RWPE2 (cell line): ENCODE data around the gene KLHL36.

Experiments used
- ATAC-seq: fragments of 200-7000 bp; cut with Tn5 transposase; 3 replicates; pipeline ENCODE4 v1.9.1; 2021; ENCODE audit warnings: low read depth
- DNase-seq: peaks from one replicate; pipeline ENCODE4 v3.0.0-alpha.2; 2020; ENCODE audit warnings: low spot score
- H3K27ac ChIP-seq: fragments of 450-650 bp; 2 replicates; pipeline ENCODE4 v1.5.1; 2017; ENCODE audit warnings: mild to moderate bottlenecking; ENCODE audit not compliant: poor library complexity, severe bottlenecking
- H3K27me3 ChIP-seq: fragments of 250-450 bp; sonication (Bioruptor Pico); 2 replicates; pipeline ENCODE4 v1.5.1; 2021; ENCODE audit warnings: mild to moderate bottlenecking, moderate library complexity; ENCODE audit not compliant: insufficient read depth, poor library complexity, severe bottlenecking
- H3K36me3 ChIP-seq: fragments of 250-450 bp; sonication (Bioruptor Pico); 2 replicates; pipeline ENCODE4 v1.5.1; 2020; ENCODE audit warnings: low read depth, mild to moderate bottlenecking, moderate library complexity
- H3K4me1 ChIP-seq: fragments of 250-450 bp; sonication (Bioruptor Pico); 2 replicates; pipeline ENCODE4 v1.5.1; 2021; ENCODE audit warnings: mild to moderate bottlenecking, moderate library complexity; ENCODE audit not compliant: insufficient read depth, poor library complexity, severe bottlenecking
- H3K4me3 ChIP-seq: fragments of 250-450 bp; sonication (Bioruptor Pico); 2 replicates; pipeline ENCODE4 v1.5.1; 2021; ENCODE audit warnings: mild to moderate bottlenecking, moderate library complexity; ENCODE audit not compliant: severe bottlenecking
- H3K9me3 ChIP-seq: fragments of 250-450 bp; sonication (Bioruptor Pico); 2 replicates; pipeline ENCODE4 v1.5.1; 2021; ENCODE audit warnings: mild to moderate bottlenecking, moderate library complexity; ENCODE audit not compliant: severe bottlenecking
- CTCF ChIP-seq: fragments of 450-650 bp; IDR thresholded peaks from one replicate; pipeline ENCODE4 v1.5.1; 2017; ENCODE audit warnings: mild to moderate bottlenecking, moderate library complexity; ENCODE audit not compliant: poor library complexity, severe bottlenecking

The KLHL36 gene

DNA sequence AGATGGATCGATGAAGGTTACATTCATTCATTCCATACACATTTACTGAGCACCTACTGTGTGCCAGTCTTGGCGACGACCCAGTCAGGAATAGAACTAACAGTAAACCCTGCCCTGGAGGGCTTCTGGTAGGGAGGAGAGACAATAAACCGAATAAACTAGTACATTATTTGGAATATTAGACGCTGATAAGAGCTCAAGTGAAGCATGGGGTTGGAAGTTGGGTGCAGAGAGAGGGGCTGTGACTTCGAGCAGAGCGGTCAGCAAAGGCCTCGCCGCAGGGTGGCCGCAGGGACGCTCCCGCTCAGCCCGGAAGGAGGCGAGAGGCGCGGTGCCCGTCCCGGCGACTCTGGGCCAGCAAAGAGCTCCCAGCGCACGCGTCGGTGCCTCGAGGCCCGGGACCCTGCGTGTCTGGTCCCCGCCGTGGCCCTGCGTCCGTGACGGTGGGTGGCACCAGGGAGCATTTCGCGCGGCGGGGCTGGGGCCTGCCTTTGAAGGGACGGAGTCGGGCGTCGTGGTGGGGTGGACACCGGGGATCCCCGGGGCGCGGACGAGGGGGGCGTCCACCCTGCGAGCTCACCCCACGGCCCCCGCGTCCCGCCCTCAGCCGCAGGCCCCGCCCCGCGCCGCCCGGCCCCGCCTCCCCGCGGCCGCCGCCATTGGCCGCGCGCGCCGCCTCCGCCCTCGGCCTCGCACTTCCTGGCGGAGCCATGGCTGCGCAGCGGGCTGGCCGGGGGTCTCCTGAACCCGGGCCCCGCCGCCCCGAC is at the start of gene KLHL36:
Gene KLHL36, plus strand, starts transcription at position 684 of the 767 bp plus-strand sequence. CDS start 2,357 bp downstream, outside the sequence.
- ATAC-seq, result peak; percentile 61
- Histone ChIP-seq H3K27me3 (no peaks in the 10 kb centered on the region), H3K9me3 (no peaks in the 10 kb centered on the region), H3K4me3 (peak within 1 kb of the TSS; percentile 92), H3K36me3 (peaks cover 27% of the 10 kb centered on the region), H3K4me1 (peaks cover 16% of the 10 kb centered on the region), H3K27ac (peak within 1 kb of the TSS; percentile 53)
- TF ChIP-seq CTCF, result no peak
- DNase-seq, result no peak

DNA sequence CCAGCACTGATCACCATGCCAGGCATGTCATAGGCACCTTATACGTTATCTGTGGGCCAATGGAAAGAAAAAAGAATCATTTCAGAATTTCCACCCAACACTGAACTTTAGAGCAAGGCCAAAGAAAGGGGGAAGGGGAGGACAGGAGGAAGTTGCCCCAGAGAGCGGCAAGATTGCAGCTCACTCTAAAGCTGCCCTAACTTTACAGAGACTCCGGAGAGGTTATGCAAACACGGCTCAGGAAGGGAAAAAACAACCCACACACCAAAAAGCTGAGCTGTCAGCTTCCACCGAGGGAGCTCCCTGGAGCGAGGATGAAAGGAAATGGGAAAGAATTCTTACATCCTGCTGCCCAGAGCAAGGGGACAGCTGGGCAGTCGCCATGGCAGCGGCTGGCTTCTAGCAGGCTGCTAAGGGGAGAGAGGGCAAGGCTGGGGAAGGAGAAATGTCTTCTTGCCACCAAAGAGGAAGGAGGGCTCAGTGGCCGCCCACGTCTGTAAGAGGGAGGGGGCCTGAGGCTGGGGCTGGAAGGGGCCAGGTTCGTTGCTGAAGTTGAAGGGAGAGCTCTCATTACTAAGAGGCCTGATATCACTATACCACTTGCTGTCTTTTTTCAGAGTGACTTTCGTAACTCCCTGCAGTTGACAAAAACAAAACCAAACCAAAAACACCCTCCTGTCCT is 48.6 kb upstream of the KLHL36 start:
- H3K4me1 ChIP-seq, result peaks cover 22% of the 10 kb centered on the region
- no peak overlapping the region for H3K27ac ChIP-seq
- H3K36me3 ChIP-seq, result peaks cover 60% of the 10 kb centered on the region

GRCh38 chr16:84600343-84601229 is 47.7 kb upstream of the KLHL36 start:
- no peak for TF ChIP-seq CTCF
- Histone ChIP-seq H3K27ac (peak overlapping the region; percentile 57), H3K27me3 (no peaks in the 10 kb centered on the region), H3K4me3 (no peak overlapping the region), H3K9me3 (peaks cover 4% of the 10 kb centered on the region), H3K4me1 (peaks cover 22% of the 10 kb centered on the region), H3K36me3 (peaks cover 56% of the 10 kb centered on the region)
- DNase-seq (no peak), ATAC-seq (no peak)

More for the DNA sequence above, 48.6 kb upstream of the KLHL36 start:
- DNase-seq (no peak), ATAC-seq (no peak)
- Histone ChIP-seq H3K27me3 (no peaks in the 10 kb centered on the region), H3K9me3 (no peaks in the 10 kb centered on the region), H3K4me3 (no peak overlapping the region)
- no peak for TF ChIP-seq CTCF

DNA sequence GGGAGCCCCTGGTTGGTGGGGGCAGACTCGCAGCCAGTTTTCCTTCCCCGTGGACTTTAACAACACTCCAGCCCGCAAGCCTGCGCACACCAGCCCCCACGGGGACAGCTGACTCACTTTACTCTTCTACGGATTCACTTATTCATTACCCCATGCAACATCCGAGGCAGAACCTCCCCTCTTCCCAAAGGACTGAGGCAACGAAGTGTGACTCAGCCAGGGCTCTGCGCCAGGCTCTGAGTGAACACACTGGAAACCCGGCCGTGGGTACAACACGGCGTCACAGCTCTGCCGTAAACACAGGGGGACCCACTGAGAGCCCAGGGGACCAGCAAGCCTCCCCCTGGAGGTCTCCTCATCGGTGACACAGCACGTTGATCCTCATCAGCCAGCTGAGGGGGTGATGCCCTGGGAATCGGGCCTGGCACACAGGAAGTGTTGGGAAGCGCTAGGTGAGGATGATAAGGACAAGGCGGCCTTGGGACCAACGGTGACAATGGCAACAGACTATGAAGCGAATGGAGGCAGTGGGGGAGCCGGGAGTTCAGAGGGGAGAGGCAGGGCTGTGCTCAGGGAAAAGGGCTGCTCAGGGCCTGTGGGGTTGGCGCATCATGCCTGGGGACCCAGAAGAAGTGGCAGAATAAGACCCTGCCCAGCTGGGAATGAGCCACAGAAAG is 45.0 kb upstream of the KLHL36 start:
- peak overlapping the region; percentile 57 for H3K27ac ChIP-seq
- DNase-seq (peak; percentile 90), ATAC-seq (peak; percentile 93)
- no peaks in the 10 kb centered on the region for H3K27me3 ChIP-seq
- H3K4me1 ChIP-seq, result peaks cover 22% of the 10 kb centered on the region
- peaks cover 8% of the 10 kb centered on the region for H3K9me3 ChIP-seq
- peaks cover 59% of the 10 kb centered on the region for H3K36me3 ChIP-seq
- no peak for TF ChIP-seq CTCF
- H3K4me3 ChIP-seq, result no peak overlapping the region
